Osteoblast (primary cell): ENCODE measurements around the gene IRGQ. TPM values are rescaled to one million over a fixed set of nuclear protein-coding genes. Genes with fewer than 3 reads are reported as not detected.

Experiments
- DNase-seq: peaks from one replicate; pipeline ENCODE4 v3.0.0; 2011; ENCODE audit warnings: low spot score, mixed read lengths; ENCODE audit not compliant: insufficient read length; ENCODE audit errors: missing footprints
- H2AFZ ChIP-seq: 2 replicates; pipeline ENCODE4 v1.6.0; 2011; ENCODE audit warnings: mild to moderate bottlenecking, low read length
- H3K27ac ChIP-seq: 2 replicates; pipeline ENCODE4 v1.5.1; 2011; ENCODE audit warnings: mild to moderate bottlenecking, low read depth, low read length, moderate library complexity
- H3K27me3 ChIP-seq: 2 replicates; pipeline ENCODE4 v1.6.0; 2012; ENCODE audit warnings: mild to moderate bottlenecking, control low read depth, inconsistent platforms, low read length, moderate library complexity; ENCODE audit not compliant: insufficient read depth
- H3K36me3 ChIP-seq: 2 replicates; pipeline ENCODE4 v1.5.1; 2011; ENCODE audit warnings: mild to moderate bottlenecking, low read length, control low read depth, moderate library complexity; ENCODE audit not compliant: insufficient read depth
- H3K4me1 ChIP-seq: 2 replicates; pipeline ENCODE4 v1.5.1; 2011; ENCODE audit warnings: mild to moderate bottlenecking, low read length, control low read depth, moderate library complexity; ENCODE audit not compliant: insufficient read depth
- H3K4me2 ChIP-seq: 2 replicates; pipeline ENCODE4 v1.6.0; 2011; ENCODE audit warnings: mild to moderate bottlenecking, low read length; ENCODE audit not compliant: insufficient read depth
- H3K4me3 ChIP-seq: fragments of 200-600 bp; sonication (generic); 3 replicates; pipeline ENCODE4 v1.5.1; 2012; ENCODE audit warnings: mild to moderate bottlenecking, low read length, inconsistent platforms; ENCODE audit not compliant: insufficient read depth
- H3K79me2 ChIP-seq: 2 replicates; pipeline ENCODE4 v1.6.0; 2012; ENCODE audit warnings: mild to moderate bottlenecking, low read length, control low read depth, inconsistent platforms; ENCODE audit not compliant: insufficient read depth
- H3K9me3 ChIP-seq: 2 replicates; pipeline ENCODE4 v1.5.1; 2011; ENCODE audit warnings: low read depth, low read length, control low read depth
- H4K20me1 ChIP-seq: 2 replicates; pipeline ENCODE4 v1.6.0; 2012; ENCODE audit warnings: mild to moderate bottlenecking, low read length, control low read depth; ENCODE audit not compliant: insufficient read depth
- CTCF ChIP-seq: IDR thresholded peaks from 2 replicates; pipeline ENCODE4 v1.5.1; 2011; ENCODE audit warnings: mild to moderate bottlenecking, low read depth, low read length, moderate library complexity; ENCODE audit errors: extremely low read depth
- total RNA-seq: library from RNA; depleted of rRNA; stranded (reverse); fragments of >200 nt; gene quantifications from 2 replicates; pipeline ENCODE4 v1.2.3, GENCODE V29; 2012

IRGQ gene
- total RNA-seq, 1 donor = 23.2 TPM

GRCh38 chr19:43545276-43545675, 50.7 kb downstream of the IRGQ start:
- no peak overlapping the region for H3K27ac ChIP-seq
- H3K4me1 ChIP-seq = no peaks in the 10 kb centered on the region
- H3K4me2 ChIP-seq = no peak overlapping the region
- H3K79me2 ChIP-seq = no peaks in the 10 kb centered on the region
- no peak overlapping the region for H2AFZ ChIP-seq
- H3K36me3 ChIP-seq = peaks cover 42% of the 10 kb centered on the region
- no peaks in the 10 kb centered on the region for H3K27me3 ChIP-seq
- TF ChIP-seq CTCF = no peak
- H4K20me1 ChIP-seq = no peaks in the 10 kb centered on the region
- DNase-seq = peak; percentile 25
- no peak overlapping the region for H3K4me3 ChIP-seq
- H3K9me3 ChIP-seq = no peaks in the 10 kb centered on the region

GRCh38 chr19:43544077-43544476, 51.9 kb downstream of the IRGQ start:
- Histone ChIP-seq H3K4me2 (no peak overlapping the region), H3K79me2 (no peaks in the 10 kb centered on the region), H2AFZ (no peak overlapping the region), H4K20me1 (no peaks in the 10 kb centered on the region), H3K4me1 (no peaks in the 10 kb centered on the region), H3K9me3 (no peaks in the 10 kb centered on the region), H3K4me3 (no peak overlapping the region), H3K27me3 (no peaks in the 10 kb centered on the region), H3K36me3 (peaks cover 41% of the 10 kb centered on the region), H3K27ac (no peak overlapping the region)
- no peak for TF ChIP-seq CTCF
- DNase-seq = peak; percentile 8

- Histone ChIP-seq H3K9me3 (no peaks in the 10 kb centered on the region), H3K27ac (no peak overlapping the region), H3K4me2 (no peak overlapping the region), H3K79me2 (no peaks in the 10 kb centered on the region), H3K36me3 (peaks cover 56% of the 10 kb centered on the region), H2AFZ (no peak overlapping the region), H3K4me1 (no peaks in the 10 kb centered on the region), H3K27me3 (no peaks in the 10 kb centered on the region), H4K20me1 (no peaks in the 10 kb centered on the region), H3K4me3 (no peak overlapping the region)
- no peak for TF ChIP-seq CTCF
- DNase-seq = no peak
Measured at GRCh38 chr19:43541920-43542650, 53.8 kb downstream of the IRGQ start.

GRCh38 chr19:43540381-43540780, 55.6 kb downstream of the IRGQ start:
- Histone ChIP-seq H3K27ac (no peak overlapping the region), H3K36me3 (peaks cover 53% of the 10 kb centered on the region), H3K4me3 (no peak overlapping the region), H3K79me2 (no peaks in the 10 kb centered on the region), H2AFZ (no peak overlapping the region), H3K27me3 (no peaks in the 10 kb centered on the region), H3K4me2 (no peak overlapping the region), H3K4me1 (no peaks in the 10 kb centered on the region), H4K20me1 (peaks cover 4% of the 10 kb centered on the region), H3K9me3 (no peaks in the 10 kb centered on the region)
- DNase-seq = no peak
- TF ChIP-seq CTCF = no peak
